GM18508 (cell line): ENCODE measurements around the gene LPCAT2.
"Not testable (repeated sequence)": the region's sequence is repeated elsewhere in the genome, so short reads cannot be mapped to it uniquely, and the experiment has no call there.

Source experiments
- ATAC-seq: cut with Tn5 transposase; IDR thresholded peaks from one replicate; pipeline ENCODE4 v1.9.1; 2021; ENCODE audit warnings: moderate number of reproducible peaks; ENCODE audit not compliant: insufficient read depth, unreplicated experiment

The LPCAT2 gene

DNA sequence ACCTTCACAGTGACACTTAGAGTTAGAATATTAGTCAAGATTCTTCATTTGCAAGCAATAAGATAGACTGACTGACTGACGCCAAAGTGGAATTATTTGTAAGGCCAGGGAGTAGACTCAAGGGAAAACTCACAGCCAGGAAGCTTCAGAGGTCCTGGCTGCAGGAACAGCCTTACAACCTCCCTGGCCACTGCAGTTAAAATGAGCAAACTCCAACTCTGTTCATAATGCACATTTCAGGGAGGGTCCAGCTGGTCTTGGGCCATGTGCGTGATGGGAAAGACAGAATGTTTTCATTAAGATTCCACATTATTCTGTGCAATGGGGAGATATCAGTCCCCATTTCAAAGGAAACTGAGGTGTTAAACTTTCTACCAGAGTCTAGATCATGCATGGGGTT is 67.5 kb downstream of the LPCAT2 start:
- no peak for ATAC-seq

DNA sequence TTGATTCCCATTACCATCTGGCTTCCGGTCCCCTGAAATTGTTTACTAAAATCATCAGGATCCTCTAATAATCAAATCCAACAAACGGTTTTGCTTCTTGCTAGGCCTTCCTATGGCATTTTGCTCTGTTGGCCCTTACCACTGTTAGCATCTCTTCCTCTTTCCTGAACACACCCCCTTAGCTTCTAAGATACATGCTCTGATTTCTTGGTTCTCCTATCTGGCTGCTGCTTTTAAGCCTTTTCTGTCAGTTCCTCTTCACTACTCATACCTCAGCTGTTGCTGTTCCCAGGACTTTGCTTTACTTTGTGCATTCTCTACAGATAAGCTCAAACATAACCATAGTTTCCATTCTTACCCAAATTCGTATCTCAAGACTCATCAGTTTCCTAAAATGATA is 69.0 kb downstream of the LPCAT2 start:
- no peak for ATAC-seq

DNA sequence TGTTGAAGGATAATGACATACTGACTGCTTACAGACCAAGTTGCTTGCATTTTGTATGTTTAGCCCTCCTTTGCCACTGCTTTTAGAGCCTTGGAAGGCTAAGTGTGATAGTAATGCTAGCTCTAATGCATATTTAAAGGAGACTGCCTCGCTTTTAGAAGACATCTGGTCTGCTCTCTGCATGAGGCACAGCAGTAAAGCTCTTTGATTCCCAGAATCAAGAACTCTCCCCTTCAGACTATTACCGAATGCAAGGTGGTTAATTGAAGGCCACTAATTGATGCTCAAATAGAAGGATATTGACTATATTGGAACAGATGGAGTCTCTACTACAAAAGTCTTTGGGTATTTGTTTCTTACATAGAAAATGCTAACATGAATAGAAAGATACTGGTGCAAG is 76.8 kb downstream of the LPCAT2 start:
- no peak for ATAC-seq

DNA sequence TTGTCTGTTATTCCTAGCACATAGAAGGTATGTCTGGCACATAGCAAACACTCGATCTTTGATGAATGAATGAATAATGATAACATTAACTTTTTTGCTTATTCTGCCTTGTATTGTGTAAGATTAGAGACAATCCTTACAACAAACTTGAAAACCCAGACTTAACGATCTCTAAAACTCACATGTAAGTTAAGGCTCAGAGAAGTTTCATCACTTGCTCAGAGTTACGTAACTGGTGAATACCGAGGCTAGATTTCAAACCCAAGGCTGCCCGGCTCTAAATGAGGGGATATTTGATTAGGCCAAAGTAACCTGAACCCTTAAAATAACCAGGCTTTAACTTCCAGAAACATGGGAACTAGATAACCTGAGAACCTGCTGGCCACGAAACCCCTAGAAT is 79.9 kb downstream of the LPCAT2 start:
- ATAC-seq = no peak

DNA sequence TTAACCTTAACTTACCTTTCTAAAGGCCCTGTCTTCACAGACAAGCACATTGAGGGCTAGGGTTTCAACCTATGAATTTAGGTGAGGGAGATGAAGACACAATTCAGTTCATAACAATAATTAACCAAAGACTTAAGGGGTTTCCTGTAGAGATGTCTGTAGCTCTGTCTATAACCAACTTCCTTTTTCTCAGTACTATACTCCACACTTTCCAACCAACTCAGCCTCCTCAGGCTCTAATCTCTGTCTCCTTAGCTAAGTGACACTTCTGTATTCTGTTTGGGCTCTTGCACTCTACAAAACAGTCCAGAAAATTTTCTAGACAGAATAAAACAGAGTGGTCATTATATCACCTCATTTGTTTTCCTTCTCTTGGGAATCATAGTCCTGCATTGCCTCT is 83.4 kb downstream of the LPCAT2 start:
- ATAC-seq = no peak

DNA sequence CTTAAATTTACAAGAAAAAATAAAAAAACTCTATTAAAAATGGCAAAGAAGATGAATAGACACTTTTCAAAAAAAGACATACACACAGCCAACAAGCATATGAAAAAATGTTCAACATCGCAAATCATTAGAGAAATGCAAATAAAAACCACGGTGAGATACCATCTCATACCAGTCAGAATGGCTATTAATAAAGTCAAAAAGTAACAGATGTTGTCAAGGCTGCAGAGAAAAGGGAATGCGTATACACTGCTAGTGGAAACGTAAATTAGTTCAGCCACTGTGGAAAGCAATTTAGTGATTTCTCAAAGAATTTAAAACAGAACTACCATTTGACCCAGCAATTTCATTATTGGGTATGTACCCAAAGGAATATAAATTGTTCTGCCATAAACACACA is 89.1 kb downstream of the LPCAT2 start:
- ATAC-seq = no peak

DNA sequence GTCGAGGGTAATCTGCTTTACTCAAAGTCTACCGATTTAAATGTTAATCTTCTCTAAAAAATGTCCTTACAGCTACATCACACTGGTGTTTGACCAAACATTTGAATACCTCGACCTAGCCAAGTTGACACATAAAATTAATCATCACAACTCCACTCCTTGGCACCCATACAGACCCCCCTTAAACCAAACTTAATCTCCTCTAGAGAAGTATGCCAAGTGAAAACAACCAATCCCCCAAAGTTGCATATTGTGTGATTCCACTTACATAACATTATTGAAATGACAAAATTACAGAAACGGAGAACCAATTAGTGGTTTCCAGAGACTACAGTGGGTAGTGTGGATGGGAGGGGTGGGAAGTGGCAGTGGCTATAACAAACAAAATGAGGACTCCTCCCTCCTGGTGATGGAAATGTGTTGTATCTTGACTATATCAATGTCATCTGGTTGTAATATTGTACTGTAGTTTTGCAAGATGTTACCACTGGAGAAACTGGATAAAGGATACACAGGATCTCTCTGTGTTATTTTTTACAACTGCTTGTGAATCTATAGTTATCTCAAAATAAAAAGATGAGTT is 97.0 kb downstream of the LPCAT2 start:
- ATAC-seq = no peak

DNA sequence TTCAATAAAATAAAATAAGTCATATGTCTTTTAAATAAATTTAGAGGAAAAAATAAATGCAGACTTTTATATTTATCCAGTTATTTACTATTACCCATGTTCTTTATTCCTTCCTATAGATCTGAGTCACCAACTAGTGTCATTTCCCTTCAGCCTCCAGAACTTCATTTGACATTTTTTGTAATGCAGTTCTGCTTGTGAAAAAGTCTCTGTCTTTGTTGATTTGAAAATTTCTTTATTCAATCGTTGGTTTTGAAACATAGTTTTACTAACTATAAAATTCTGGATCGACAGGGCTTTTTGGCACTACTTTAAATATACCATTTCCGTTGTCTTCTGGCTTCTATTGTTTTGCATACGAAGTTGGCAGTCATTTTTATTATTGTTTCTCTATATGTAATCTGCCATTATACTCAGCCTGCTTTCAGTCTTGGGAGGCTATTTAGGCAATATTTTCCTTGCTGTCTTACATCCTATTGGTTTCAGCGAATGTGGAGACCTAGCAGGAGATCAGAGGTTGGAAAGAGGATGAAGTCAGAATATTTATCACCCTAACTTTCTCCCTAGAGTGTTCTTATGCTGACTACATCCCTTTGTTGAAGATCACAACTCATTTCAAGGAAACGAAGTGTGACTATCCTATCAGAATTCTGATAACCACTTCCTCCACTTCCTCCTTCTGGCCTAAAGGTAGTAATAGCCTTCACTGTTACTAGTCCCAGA is 104.9 kb downstream of the LPCAT2 start:
- no peak for ATAC-seq

DNA sequence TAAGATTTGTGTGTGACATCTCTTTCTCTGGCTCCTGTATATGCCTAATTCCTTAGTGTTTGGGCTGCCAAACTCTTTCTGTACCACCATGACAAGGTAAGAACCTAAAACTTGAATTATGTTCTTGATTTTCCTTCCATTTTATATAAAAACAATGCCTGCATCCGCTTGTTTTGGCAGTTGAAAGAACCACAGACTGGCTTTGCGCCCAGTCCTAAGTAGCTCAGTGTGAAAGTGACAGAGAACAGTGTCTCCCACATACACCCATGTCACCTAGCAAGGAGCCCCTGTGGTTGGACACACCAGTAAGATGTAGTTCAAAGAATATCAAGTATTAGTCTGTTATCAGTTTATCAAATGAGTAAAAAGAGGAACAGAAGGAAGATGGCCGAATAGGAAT is 106.2 kb downstream of the LPCAT2 start:
- no peak for ATAC-seq

DNA sequence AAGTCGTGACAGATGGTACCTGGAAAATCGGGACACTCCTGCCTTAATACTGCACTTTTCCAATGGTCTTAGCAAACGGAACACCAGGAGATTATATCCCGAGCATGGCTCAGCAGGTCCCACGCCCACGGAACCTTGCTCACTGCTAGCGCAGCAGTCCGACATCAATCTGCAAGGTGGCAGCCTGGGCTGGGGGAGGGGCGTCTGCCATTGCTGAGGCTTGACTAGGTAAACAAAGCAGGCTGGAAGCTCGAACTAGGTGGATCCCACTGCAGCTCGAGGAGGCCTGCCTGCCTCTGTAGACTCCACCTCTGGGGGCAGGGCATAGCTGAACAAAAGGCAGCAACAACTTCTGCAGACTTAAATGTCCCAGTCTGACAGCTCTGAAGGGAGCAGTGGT is 106.8 kb downstream of the LPCAT2 start:
- not testable (repeated sequence) for ATAC-seq

DNA sequence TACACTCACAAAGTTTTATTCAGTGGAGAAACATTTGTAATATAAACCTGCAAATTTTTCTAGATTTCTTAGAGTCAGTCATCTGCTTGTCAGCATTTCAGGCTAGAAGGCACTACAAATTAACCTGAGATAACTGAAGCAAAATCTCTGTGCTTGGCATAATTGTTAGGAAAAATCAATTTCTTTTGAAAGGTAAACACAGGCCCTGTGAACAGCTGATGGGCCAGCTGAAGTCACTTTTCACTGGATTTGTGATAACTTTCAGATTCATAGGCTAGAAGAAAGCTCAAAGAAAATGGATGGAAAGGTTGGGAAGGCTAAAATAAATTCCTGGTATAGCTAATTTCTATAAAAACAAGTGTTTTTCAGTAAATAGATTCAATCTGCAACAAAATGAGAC is 112.9 kb downstream of the LPCAT2 start:
- no peak for ATAC-seq

DNA sequence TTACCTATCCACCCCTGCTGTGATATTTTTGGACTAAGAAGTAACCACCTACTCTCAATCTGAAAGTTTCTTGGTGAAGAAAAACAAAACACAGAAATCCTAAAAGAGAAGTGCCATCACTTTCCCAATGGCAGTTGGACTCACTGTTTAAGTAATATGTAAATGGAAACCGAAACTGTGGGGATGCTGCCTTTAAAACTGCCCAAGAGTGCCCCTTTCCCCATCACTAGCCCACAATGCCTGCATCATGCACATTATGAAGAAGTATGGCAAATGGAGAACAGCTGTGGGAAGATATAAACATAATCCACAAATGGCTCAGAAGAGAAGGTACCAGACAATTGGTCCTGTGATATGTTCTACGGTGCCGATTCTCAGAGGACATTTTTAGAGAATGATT is 113.4 kb downstream of the LPCAT2 start:
- ATAC-seq = no peak

DNA sequence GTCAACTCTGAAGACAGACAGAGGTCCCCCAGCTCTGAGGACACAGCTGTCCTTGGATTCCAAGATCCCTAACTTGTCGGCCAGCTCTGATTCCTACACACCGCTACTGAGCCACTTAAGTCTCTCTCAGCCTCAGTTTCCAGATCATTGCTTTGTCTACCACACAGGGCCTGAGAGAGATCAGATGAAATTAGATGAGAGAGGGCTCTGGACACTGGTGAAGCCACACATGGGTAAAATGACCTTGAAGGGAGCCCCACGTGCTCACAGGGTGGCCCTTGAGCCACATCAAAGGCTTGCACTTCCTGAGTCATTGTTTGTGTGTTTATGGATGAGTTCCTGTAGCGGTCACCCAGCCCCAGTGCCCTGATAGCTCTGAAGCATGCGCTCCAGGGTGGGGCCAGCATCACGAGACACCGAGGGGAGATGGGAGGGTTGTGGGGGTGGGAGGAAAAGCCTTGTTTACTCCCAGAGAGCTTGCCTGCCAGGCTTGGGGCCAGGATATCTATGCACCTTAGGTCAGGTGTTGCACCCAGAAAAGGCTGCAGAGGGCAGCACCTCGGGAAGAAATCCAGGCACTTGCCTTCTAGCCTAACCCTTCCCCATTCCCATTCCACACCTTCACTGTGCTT is 114.2 kb downstream of the LPCAT2 start:
- ATAC-seq = no peak

DNA sequence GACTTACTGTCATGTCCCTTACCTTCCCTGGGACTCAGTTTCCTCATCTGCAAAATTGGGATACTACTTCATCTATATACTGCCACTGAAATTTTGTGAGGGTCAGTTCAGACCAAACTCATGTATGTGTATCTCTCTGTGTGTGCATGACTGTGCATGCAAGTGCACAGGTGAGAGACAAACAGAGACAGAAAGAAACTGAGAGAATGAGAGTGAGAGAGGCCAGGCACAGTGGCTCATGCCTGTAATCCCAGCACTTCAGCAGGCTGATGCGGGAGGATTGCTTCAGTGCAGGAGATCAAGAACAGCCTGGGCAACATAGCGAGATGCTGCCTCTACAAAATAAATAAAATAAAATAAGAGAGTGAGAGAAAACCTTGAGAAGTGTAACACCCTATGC is 114.8 kb downstream of the LPCAT2 start:
- ATAC-seq = no peak

DNA sequence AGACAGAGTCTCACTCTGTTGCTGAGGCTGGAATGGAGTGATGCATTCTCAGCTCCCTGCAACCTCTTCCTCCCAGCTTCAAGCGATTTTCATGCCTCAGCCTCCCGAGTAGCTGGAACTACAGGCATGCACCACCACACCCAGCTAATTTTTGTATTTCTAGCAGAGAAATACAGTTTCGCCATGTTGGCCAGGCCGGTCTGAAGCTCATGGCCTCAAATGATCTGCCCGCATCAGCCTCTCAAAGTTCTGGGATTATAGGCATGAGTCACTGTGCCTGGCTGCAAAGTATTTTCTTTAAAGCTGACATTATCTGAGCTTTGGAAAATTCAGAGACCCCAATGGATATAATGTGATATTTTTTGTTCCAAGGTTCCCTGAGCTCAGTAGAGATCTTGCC is 115.8 kb downstream of the LPCAT2 start:
- ATAC-seq = no peak

DNA sequence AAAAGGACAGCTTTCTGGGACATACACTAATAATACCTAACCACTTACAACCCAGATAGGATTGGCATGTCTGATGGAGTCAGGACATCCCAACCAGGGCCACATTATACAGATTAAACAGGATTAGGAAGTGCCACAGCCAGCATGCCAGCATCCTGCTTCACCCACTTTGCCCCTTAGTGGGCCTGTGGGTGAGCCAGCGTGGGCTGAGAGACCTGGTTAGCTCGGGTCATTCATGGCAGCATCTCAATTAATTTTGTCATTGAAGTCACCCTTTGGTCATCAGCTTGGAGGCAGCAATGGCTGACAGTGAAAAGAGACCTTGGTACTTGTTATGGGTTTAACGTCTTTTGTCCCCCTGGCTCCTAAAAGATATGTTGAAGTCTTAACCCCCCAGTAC is 117.0 kb downstream of the LPCAT2 start:
- ATAC-seq = no peak

DNA sequence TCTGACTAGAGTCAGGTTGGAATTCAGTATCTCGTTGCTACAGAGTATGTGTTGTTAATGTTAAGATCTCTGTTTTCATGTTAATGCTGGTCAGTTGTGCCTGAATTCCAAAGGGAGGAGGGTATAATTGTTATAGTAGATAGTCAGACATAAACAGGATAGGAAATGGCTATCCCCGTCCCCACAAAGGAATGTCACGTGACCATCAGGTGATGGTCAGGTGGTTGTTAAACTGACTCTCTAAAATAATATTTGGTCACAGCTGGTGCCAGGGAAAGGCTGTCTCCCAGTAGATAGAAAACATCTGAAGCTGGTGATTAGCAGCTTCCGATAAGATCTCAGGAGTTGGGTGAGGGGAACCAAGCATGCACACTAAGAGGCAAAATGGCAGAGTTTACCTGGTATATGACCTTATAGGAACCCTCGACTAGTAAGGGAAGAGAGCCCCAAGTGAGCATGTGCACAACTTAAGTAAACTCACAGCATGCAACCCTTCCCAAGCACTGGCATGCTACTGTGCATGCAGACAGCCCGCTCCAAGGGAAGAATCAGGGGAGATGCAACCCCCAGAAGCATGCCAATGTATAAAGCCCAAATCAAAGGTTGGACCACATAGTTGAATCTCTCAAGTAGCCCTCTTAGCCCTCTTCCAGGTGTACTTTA is 119.6 kb downstream of the LPCAT2 start:
- ATAC-seq = no peak

DNA sequence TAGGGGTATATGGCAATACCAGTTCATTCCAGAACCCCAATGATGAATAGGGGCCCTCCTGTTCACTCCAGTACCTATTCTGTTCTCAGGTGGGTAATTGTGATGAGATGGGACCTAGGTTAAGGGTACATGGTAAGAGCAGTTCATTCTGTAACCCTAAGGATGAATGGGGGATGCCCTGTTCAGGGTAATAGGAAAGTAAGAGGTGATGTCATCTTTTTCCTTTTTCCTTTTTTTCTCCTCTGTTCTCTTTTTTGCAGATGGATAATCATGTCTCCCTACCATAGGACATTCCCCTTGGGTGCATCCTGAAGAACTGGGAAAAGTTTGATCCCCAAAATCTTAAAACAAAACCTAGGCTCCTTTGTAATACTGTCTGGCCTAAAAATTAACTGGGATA is 121.9 kb downstream of the LPCAT2 start:
- ATAC-seq = no peak

DNA sequence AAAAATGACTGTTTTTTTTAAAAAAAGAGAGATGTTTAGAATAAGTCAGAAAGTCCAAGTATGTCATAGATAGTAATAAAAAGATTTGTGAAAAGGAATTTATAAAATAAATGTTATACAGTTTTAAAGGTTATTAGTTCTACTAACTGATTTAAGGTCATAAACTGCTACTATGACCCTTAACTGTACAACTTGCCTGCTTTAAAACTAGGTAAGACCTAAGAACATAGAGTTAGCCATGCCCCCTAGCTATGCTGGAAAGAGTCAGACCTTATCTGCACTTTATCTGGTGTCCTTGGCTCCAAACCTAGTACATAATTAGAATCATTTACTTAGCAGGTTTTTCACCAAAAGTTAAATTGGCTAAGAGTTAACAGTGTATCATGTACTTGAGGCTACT is 123.4 kb downstream of the LPCAT2 start:
- ATAC-seq = no peak

DNA sequence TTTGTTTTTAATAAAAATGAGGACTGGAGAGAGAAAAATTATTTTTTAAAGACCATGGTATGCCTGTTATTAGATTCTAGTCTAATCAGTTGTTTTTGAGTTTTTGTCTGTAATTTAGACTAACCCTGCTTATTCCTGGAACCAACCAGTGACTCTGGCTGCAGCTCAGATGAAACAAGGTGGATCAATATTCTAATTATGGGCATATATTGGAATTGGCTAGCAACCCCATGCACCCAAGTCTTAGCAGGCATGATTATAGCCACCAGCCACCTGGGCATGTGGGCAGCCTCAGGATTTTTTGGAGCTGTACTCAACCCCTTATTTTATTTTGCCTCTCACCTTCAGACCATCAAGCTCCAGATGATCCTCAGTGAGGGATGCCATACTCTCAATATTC is 125.3 kb downstream of the LPCAT2 start:
- ATAC-seq = no peak
